NCI-H1105 treated with DMSO at 0.1 percent for 48 hours (cell line): ENCODE results near the gene EPB41.
"Not testable (repeated sequence)": the region's sequence is repeated elsewhere in the genome, so short reads cannot be mapped to it uniquely, and the experiment has no call there.

Source experiments
- DNase-seq: peaks from one replicate; lab custom pipeline; 2025; lab: John Stamatoyannopoulos, UW

The EPB41 gene

DNA sequence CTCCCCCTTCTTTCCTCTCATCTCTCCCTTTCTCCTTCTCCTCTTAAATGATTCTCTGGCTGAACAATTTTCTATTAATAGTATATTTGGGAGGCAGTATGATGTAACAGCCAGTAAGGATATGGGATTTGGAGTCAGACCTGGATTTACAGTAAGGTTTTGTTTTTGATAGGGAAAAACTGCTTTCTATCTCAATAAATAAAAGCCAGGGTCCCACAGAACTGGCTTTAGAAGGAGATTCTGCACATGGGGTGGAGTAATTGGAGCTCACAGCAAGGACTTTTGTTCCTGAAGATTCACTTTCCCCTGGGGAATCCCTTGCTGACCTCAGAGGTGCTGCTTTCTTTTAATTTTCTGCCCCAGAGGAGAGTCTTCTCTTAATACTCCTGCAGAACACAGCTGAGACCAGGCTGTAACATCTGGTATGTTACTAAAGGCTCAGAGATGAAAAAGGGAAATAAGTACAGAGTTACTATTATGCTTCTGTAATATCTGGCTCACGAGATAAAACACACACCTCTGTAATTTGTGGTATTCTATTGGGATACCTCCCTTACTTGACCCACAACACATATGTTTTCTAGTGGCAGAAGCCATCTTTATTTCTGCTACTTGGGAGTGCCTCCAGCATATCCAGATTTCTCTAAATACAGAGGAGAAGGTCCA lies 13.4 kb downstream of the EPB41 start:
- no peak for DNase-seq

DNA sequence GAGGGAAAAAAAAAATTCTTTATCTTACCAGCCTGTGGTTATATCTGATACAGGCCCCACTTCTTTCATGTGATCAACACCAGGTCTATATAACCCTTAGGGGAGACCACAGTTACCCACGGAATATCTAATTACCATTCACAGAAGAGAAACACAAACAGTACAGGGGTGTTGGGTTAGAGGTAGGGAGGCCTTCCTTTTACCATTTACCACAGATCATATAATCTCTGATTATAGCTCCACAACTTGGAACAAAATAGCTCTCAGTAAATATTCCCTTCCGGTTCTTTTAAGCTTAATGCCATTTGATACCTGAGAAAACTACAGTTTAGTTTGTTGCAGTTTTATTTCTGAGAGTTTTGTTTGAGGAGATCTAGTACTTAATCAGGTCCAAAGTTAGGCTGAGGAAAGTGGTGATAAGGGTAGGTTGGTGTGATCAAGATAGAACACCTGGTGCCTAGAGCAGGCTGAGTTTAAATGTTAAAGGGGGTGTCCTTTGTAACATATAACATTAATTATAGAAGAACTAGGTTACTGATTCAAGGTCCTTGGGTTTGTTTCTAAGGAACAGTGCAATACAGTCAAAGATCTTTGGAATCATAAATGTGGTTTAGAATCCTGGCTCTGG lies 14.1 kb downstream of the EPB41 start:
- DNase-seq: no peak

DNA sequence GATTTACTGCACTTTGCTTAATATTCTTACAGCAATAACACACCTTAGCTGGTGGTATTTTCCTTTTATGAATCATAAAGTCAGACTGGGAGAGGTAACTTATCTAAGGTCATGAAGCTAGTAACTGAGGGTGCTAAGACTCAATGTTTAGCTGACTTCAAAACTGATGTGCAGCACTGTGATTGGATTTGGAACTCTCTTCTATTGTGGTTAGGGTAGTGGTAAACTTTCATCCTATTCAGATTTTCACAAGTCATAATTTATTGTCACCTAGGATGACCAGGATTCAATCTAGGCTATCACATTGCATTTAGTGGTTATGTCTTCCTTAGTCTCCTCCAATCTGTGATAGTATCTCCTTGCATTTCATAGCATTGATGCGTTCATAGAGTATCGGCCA lies 18.9 kb downstream of the EPB41 start:
- no peak for DNase-seq

DNA sequence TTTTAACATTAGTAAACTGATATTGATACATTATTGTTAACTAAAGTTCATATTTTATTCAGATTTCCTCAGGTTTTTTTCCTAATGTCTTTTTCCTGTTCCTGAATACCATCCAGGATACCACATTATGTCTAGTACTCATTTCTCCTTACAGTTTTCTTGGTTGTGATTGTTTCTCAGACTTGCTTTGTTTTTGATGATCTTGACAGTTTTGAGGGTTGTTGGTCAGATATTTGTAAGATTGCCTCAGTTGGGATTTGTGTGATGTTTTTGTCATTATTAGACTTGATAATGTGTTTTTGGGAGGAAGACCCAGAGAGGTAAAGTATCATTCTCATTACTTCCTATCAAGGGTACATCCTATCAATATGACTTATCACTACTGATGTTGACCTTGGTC lies 19.5 kb downstream of the EPB41 start:
- no peak for DNase-seq

DNA sequence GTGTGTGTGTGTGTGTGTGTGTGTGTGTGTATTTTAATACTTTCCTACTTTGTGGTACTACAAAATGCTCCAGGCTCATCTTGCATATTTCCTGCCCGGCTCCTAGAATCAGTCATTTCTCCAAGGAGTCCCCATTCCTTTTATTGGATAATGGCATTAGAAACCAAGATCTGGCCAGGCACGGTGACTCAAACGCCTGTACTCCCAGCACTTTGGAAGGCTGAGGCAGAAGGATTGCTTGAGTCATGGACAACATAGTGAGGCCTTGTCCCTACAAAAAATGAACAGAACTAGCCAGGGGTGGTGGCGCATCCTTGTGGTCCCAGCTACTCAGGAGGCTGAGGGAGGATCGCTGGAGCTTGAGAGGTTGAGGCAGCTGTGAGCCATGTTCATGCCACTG lies 20.3 kb downstream of the EPB41 start:
- no peak for DNase-seq

DNA sequence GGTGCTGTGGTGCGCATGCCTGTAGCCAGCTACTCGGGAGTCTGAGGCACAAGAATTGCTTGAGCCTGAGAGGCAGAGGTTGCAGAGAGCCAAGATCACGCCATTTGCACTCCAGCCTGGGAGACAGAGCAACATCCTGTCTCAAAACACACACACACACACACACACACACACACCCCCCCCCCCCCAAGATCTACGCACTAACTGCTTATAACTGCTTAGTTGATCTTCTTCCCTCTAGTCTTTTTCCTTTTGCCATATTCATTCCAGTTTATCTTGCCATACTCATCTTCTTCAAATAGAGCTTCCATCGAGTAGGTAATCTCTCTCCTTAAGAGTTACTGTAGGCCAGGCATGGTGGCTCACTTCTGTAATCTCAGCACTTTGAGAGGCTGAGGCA lies 20.9 kb downstream of the EPB41 start:
- DNase-seq: no peak

DNA sequence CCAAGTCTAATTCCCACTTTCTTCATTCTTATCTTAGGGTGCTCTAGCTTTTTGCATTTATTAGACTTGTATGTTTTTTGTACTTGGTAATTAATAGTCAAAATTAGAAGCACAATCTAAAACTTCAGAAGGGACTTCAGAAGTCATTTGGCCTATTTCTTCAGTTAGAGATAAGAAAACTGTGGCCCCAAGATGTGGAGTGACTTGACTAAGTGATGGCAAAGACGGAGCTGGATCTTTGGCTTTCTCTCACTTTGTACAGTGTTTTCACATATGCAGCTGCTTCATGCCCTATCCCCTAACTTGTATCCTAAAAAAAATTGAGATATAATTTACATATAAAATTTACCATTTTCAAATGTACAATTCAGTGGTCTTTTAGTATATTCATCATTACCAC lies 21.7 kb downstream of the EPB41 start:
- DNase-seq: no peak

DNA sequence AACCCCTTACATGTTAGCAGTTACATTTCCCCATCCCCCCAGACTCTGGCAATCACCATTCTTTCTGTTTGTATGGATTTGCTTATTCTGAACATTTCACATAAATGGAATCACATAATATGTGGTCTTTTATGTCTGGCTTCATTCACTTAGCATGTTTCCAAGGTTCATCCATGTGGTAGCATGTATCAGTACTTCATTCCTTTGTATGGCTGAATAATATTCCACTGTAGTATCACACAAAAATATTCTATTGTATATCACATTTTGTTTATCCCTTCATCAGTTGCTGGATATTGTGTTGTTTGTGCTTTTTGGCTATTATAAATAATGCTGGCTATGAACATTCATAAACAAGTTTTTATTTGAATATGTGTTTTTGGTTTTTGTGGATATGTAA lies 22.2 kb downstream of the EPB41 start:
- DNase-seq: no peak

DNA sequence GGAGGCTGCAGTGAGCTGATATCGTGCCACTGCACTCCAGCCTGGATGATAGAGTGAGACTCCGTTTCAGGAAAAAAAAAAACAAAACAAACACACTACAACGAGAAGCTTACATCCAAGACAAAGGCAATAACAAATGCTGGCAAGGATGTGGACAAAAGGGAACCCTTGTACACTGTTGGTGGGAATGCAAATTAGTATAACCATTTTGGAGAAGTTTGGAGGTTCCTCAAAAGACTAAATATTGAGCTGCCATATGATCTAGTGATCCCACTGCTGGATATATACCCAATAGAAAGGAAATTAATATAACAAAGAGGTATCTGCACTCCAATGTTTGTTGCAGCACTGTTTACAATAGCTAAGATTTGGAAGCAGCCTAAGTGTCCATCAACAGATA lies 29.2 kb downstream of the EPB41 start:
- DNase-seq: not testable (repeated sequence)

DNA sequence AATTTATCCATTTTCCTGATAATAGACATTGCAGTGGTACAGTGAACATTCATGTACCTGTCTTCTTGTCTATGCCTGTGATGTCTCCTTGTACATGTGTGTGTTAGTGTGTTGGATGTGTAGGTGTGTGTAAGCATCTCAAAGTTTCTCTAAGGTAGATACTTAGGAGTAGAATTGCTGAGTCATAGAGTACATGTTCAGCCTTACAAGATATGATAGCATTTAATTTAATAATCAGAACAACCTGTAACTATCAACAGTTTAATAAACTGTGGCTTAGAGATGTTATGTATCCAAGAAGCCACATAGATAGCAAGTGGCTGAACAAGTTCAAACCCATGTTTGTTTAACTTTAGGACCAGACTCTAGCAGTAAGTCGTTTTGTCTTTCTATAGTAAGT lies 35.6 kb downstream of the EPB41 start:
- DNase-seq: no peak

DNA sequence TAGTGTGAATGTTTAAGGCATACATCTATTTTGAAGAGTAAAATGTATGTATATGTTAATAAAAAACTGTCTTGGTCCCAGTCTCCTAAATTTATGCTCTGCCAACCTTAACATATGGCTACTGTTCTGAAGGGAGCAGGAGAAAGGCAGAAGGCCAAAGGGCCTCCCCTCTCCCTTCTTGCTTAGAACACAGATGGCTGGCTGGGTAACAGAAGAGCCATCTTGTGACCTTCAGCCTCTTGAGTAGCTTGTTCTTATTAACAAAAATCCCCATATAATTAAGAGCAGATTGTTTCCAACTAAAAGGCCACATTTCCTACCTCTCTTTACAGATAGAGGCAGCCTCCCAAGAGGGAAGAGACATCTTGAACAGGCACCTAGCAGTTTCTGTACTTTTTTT lies 36.1 kb downstream of the EPB41 start:
- no peak for DNase-seq

DNA sequence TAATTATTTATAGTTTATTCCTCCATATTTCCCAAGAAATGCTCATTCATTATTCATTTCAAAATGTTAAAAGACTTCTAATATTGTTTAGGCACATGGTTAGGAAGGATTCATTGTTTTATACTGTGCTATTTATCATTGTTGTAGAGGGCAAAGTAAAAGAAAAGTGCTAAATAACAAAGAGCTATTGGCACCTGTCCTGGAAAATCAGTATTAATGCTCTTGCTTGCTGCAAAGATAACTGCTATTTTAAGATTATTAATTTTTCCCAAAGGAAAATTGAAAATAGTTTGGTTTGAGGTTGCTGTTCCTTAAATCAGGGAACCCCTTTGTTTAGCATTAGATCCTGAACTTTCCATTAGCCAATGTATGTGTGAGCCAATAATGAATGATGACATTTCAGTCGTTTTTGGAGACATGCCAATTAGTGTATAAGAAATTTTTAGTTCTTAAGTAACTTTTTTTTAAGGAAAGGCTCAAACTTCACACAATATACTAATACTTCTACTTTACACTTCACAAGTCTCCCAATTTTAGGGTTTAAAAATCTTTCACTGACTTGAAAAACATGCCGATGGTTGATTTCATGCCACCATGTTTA lies 39.9 kb downstream of the EPB41 start:
- DNase-seq: no peak

DNA sequence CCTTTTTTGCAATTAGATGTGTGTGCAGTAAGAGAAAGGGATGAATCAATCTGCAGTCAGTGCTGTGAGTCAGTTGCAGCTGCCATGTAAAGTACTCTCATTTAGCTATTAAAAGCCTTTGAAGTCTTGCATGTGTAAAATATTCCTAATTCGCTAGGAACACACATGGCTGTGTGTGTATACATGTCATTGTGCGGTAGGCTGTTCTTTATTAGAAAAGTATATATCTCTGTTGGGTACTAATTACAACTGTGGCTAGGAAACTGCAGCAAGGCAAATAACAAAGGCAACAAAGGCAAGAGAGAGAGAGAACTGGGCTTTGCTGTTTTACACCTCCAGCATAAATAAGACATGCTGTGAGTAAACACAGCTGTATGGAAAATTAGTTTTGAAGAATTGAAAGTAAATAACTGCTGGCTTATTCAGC lies 41.7 kb downstream of the EPB41 start:
- peak; percentile 86 for DNase-seq

DNA sequence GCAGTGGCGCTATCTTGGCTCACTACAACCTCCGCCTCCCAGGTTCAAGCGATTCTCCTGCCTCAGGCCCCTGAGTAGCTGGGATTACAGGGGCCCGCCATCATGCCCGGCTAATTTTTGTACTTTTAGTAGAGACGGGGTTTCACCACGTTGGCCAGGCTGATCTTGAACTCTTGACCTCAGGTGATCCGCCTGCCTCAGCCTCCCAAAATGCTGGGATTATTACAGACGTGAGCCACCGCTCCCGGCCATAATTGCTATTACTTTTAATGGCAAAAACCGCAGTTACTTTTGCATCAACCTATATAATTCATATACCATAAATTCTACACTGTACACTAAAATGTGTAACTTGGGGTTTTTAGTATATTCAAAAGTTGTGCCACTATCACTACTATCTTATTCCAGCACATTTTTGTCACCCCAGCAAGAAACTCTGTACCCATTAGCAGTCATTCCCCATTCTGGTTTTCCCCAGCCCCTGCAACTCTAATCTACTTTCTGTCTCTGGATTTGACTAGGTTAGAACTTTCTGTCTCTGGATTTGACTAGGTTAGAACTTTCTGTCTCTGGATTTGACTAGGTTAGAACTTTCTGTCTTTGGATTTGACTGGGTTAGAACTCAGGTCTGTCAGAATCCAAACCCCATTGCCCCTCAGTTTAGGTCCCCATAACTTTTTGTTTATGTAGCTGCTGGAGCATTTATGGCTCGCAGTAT lies 47.9 kb downstream of the EPB41 start:
- DNase-seq: not testable (repeated sequence)

DNA sequence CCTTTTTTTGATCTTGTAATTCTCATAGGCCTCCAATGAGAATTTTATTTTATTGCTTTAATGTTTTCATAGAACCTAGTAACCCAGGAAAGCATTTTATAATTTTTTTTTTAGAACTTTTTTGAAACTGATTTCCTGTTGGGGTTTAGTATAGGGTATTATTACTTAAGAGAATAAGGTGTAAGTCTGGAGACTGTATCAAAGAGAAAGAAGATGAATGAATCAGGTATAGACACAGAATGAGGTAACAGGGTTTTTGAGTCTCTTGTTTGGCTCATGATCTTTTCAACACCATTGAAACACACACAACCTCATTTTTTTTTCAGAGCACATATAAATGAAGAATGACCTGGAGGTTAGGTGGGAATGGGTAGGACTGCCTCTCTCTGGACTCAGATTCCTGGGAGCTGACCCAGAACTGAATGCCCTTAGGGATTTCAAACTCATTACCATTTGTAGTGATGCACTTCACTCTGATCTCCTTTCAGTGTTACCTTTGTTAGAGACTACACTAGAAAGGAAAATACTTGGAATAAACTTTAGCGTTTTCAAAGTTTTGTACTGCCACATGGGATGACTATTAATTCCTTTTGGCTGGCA lies 51.0 kb downstream of the EPB41 start:
- DNase-seq: no peak

DNA sequence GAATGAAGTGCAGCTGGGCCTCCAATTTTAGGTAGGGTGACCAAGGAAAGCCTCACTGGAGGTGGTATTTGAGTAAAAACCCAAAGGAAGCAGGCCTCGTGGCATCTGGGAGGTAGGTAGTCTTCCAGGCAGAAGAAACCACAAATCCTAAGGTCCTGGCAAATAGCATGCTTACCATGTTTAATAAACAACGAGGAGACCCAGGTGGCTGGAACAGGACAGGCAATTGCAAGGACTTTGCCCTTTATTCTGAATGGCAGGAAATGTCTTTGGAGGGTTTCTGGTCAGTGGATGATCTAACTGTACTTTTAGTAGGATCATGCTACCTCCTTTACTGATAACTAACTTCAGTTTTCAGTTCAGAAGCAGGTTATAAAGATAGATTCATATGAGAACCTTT lies 52.2 kb downstream of the EPB41 start:
- DNase-seq: no peak

DNA sequence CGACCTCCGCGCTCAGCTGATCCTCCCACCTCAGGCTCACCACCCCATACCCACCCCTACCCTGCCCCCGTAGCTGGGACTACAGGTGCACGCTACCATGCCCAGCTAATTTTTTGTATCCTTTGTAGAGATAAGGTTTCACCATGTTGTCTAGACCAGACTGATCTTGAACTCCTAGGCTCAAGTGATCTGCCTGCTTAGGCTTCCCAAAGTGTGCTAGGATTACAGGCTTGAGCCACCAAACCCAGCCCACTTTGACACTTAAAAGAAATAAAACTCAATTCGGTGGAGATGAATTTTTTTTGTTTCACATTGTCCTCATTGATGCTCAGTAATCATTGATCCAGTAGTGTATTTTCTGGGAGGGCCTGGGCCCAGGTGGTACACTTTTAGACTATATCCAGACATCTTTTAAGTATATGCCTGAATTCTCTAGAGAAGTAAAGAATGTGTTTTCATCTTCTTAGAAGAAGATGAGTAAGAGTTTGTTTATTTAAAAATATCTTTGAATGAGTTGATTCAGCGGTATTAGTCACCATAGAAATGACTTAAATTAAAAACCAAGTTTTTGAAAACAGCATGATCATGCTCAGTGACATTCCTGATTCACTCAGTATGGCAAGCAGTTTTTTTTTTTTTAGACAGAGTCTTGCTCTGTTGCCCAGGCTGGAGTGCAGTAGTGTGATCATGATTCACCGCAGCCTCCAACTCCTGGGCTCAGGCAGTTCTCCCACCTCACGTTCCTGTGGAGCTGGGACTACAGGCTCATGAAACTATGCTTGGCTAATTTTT lies 57.8 kb downstream of the EPB41 start:
- DNase-seq: no peak

DNA sequence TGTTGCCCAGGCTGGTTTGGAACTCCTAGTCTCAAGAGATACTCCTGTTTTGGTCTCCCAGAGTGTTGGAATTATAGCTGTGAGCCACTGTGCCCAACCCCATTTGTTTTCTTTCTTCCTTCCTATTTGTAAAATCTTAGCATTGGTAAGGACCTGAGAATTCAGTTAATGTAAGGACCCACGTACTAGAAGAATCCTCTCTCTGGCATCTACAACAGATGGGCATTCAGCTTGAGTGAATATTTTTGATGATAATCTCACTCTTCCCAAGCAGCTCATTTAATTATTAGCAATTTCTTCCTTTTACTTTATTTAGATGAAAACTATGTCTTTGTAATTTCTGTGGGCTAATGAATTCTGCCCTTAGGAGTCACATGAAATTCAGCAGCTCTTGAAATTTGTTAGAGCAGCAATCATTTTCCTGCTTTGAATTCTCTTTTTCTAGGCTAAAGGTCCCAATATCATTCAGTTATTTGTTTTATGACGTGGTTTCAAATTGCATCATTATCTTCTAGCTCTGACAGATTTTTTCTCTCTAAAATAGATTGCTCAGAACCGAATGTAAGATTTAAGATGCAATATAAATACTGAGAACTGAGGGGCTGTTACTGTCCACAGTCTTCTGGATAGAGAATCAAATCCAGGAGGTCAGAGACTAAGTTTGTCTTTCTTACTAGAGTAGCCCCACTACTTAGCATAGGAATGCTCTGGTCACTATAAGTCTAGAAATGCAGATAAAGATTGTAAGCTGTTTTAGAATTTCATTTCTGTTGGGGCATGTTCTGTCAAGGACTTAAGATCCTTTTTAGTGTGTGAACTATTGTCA lies 59.4 kb downstream of the EPB41 start:
- DNase-seq: no peak

DNA sequence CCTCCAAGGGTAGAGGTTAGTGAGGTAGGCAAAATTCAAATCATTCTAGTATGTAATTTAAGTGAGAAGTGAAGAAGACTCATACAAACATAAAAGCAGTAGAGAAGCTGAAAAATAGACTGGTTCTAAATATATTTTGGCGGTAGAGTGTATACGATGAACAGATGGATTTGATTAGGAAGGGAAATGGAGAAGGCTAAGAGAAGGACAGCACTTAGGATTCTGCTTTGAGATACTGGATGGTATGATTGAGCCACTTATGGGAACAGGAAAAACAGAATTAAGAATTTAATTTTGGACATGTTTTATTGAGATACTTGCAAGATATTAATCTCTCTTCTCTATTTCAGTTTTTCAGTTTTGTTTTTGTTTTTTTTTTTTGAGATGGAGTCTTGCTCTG lies 60.1 kb downstream of the EPB41 start:
- DNase-seq: no peak

DNA sequence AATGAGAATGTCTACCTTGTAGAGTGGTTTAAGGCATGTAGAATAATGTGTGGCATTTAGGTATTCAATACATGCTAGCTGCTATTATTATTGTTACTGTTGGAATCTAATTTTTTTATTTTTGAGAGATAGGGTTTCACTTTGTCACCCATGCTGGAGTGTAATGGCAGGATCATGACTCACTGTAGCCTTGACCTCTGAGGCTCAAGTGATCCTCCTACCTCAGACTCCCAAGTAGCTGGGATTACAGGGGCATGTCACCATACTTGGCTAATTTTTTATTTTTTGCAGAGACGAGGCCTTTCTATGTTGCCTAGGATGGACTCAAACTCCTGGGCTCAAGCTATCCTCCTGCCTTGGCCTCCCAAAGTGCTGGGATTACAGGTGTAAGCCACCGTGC lies 61.9 kb downstream of the EPB41 start:
- no peak for DNase-seq

DNA sequence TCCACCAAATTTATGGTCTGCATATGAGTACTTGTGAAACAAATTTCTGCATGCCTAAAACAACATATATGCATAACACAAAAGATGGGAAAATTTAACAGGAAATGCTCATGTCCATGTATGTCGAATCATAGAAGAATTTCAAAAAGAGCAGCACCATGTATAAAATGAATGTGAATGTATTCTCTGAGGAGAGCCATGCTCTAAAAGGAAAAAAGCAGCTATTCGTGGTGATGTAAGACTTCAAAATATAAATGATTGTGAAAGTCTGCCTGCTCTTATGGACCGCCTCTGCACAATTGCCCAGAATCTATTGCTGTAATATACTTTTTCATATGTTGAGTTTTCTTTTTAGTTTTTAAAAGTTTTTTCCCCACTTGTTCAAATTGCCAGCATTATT lies 66.8 kb downstream of the EPB41 start:
- DNase-seq: no peak
